Activated CD4-positive, alpha-beta T cell treated with anti-CD3 and anti-CD28 coated beads, Interleukin-2, amount 50 U/mL, for 48 hours (primary cell): ENCODE measurements around the gene NDUFV2.
"Not testable (repeated sequence)": the region's sequence is repeated elsewhere in the genome, so short reads cannot be mapped to it uniquely, and the experiment has no call there.

ENCODE experiments used
- DNase-seq, 2 experiments: peaks; one replicate each; pipeline ENCODE4 v3.0.0-alpha.2; 2020

The NDUFV2 gene

DNA sequence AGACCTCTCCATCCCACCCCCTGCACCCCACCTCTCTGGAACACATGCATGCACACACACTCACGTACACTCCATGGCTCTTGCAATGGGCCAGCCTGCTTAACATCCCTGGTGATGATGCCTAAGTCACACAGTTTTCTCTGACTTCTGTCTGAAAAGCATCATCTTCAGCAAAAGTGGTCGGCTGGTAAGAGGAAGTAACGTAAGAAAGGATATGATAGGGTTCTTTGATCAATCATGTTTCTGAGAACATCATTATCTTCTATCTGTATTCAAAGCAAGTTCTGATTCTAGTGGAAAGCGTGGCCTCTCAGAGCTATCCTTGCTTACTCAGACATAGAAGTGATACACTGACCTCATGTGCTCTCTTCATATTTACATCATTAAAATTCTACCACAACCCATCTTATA is 11.4 kb upstream of the NDUFV2 start:
- DNase-seq, result peak; percentile 44 to 53

GRCh38 chr18:9092665-9093064 is 9.8 kb upstream of the NDUFV2 start:
- DNase-seq, result no peak

DNA sequence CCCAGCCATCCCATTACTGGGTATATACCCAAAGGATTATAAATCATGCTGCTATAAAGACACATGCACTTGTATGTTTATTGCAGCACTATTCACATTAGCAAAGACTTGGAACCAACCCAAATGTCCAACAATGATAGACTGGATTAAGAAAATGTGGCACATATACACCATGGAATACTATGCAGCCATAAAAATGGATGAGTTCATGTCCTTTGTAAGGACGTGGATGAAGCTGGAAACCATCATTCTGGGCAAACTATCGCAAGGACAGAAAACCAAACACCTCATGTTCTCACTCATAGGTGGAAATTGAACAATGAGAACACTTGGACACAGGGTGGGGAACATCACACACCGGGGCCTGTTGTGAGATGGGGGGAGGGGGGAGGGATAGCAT is 9.4 kb upstream of the NDUFV2 start:
- DNase-seq, result not testable (repeated sequence)

- DNase-seq, result peak; percentile 69 to 76
Observed at GRCh38 chr18:9094307-9095226, 7.9 kb upstream of the NDUFV2 start.

GRCh38 chr18:9095297-9096006 is 7.0 kb upstream of the NDUFV2 start:
- DNase-seq, result peak; percentile 60 to 70

DNA sequence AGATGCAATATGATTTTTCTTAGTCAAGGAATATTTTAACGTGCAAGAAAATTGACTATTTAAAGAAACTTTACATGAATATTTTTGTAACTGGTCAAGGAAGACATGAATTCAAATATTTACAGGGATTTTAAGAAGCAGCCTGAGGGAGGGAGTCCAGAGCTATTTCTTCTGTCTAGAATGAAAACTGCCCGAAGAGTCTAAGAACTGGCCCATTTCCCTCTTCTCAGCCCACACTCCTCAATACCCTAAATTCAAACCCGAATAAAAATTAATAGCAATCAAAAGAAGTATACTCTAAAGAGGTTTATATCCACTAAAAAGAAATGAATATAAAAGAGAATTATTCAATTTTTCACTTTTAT is 6.5 kb upstream of the NDUFV2 start:
- DNase-seq, result no peak

GRCh38 chr18:9096685-9097084 is 5.8 kb upstream of the NDUFV2 start:
- DNase-seq, result no peak

DNA sequence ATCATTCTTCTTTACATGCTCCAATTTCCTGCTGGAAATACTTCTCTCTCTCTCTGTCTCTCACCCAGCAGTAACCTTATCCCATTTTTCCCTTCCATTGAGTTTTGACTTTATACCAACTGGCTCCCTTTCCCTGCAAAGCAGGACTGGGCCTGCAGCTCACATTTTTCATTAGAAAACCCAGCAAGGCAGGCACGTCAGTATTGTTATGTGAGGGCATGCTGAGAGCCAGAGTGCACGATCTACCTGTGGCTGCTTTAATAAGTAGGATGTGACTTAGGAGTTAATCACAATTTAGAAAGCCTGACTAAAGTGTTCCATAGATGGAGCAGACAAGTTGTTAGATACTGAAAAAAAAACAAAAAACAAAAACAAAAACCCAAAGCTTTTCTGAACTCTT is 5.2 kb upstream of the NDUFV2 start:
- no peak for DNase-seq

DNA sequence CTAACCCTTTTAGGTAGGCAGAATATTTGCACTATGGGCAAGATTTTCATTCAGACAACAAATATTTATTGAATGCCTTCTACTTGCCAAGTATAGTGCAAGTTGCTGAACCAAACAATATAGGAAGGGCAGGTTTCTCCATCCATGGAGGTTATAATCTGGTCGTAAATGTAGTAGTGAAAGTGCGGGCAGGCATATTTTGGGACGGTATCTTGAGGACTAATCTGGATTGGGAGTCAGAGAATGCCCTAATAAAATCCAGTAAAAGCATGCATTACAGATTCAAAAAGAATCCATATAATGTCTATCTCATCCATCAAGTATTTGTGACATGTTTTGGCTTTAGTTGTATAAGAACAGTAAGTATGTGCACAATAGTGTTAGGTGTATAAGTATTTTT is 1.7 kb upstream of the NDUFV2 start:
- DNase-seq, result no peak

- no peak for DNase-seq
Observed at GRCh38 chr18:9101730-9102507, 580 bp upstream of the NDUFV2 start.

- DNase-seq, result no peak
Observed at GRCh38 chr18:9103376-9103873, 926 bp downstream of the NDUFV2 start.

DNA sequence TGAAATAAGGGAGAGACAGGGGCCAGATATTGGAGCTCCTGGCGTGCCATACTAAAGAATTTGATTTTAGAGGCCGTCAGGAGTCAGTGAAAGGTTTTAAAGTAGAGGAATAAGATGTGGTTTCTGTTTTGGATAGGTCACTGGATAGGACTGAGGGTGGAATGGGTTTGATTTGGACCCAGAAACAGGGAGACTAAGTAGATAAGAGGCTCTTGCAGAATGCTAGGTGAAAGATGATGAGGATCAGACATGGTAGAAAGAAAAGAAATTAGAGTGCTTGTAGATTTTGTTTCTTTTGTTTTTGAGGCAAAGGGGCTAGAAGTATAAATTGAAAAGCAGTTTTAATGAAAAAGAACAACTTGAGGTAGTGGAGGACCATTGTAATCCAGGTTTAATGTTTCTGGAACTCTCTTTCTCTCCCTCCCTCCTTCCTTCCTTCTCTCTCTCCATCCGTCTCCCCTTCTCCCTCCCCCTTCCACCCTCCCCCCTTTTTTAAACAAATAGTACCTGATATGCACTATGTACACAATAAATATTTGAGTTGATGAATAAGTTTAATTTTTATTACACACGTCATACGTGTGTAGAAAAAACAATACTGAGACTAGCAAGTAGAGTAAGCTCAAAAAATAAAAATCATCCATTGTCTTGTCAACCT is 1.9 kb downstream of the NDUFV2 start:
- no peak for DNase-seq

GRCh38 chr18:9105420-9105819 is 2.9 kb downstream of the NDUFV2 start:
- DNase-seq, result no peak

GRCh38 chr18:9106094-9106493 is 3.6 kb downstream of the NDUFV2 start:
- DNase-seq, result no peak

- DNase-seq, result no peak
Observed at GRCh38 chr18:9106800-9107584, 4.5 kb downstream of the NDUFV2 start.

DNA sequence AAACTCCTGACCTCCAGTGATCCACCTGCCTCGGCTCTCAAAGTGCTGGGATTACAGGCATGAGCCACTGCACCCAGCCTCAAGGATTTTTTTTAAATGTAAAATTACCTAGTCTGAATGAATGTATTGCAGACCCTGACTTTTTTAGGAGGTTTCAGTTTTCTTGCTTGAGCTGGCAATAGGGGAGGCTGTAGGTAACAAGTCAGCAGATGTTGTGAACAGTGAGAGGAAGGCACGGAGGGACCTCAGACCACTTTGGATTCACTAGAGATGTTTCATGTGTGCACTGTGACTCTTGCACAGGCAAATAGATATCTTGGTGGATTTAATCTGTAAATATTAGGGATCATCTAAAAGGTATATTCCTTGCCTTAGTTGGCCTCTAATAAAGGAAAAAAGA is 6.4 kb downstream of the NDUFV2 start:
- DNase-seq, result no peak

DNA sequence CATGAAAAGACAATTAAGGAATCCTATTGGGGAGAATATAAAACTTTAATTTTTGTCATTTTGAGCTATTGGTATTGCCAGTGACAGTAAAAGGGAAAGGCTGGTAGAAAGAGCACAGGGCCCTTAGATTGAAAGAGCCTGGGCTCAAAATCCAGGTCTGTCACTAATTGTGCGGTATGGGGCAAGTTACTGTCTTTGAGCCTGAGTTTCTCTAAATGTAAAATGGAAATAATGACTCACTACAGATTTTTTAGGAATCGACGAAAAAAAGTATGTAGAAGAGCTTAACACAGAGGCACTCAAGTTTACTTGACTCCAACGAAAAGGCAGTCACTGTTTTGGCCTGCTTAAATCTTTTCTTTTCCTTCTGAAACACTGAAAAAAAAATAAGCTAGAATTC is 7.0 kb downstream of the NDUFV2 start:
- no peak for DNase-seq

DNA sequence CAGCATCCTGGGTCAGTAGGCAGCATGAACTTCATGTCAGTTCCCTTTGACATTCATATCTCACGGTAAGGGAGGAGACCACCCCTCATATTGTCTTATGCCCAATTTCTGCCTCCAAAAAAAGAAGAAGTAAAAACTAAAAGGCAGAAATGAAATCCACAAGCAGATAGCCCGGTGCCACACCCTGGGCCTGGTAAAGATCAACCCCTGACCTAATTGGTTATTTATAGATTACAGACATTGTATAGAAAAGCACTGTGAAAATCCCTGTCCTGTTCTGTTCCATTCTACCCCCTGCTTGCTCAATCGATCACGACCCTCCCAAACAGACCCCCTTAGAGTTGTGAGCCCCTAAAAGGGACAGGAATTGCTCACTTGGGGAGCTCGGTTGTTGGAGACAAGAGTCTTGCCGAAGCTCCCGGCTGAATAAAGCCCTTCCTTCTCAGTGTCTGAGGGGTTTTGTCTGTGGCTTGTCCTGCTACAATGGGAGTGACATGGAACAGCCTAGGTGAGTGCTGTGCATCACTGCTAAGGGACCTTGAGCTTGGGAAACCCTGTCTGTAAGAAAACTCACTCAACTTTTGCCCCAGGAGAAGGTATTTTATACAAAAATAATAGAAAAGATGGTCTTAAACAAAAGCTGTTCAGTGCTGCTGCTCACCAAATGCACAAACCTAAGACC is 11.1 kb downstream of the NDUFV2 start:
- no peak for DNase-seq

DNA sequence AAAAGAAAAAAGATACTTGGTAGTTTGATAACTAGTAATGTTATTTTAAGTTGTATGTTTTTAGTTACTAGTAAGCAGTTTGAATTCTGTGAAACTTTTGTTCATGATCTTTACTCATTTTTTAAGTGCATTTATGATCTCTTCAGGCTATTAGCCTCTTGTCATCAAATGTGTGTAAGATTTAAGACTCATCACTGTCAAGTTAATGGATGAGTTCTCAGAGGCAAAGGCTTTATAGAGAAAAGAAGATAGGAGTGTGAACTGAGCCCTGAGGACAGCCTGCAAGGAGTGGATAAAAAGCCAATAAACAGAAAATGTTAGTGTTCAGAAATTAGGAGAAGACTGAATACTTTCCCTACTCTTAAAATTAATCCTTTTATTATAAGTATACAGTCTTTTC is 13.5 kb downstream of the NDUFV2 start:
- DNase-seq, result no peak

GRCh38 chr18:9117980-9118841 is 15.7 kb downstream of the NDUFV2 start:
- no peak for DNase-seq
